ENCODE data around the gene TRIM29. TPM values are rescaled to one million over a fixed set of nuclear protein-coding genes. Genes with fewer than 3 reads are reported as not detected.
A peak's percentile ranks its signal among the peaks of the same experiment; 100 is the strongest.

Gene TRIM29
- total and polyA plus RNA-seq, 9 donors, result 0.11 to 5.9 (median 1.4) TPM; not detected in 1

GRCh38 chr11:120062561-120062930, 75.4 kb downstream of the TRIM29 start:
- no peak overlapping the region for H3K27ac ChIP-seq
- WGBS, 3 donors, result 33 to 49% (median 34%) methylated on average over 7 of the region's 7 CpGs
- H3K9me3 ChIP-seq, result no peaks in the 10 kb centered on the region

GRCh38 chr11:120061761-120062560, 76.0 kb downstream of the TRIM29 start:
- Histone ChIP-seq H3K36me3 (no peaks in the 10 kb centered on the region), H3K4me1 (ENCODE audit: insufficient read depth) (no peaks in the 10 kb centered on the region), H3K9me3 (no peaks in the 10 kb centered on the region), H3K27me3 (no peaks in the 10 kb centered on the region), H3K4me3 (no peak overlapping the region), H3K27ac (no peak overlapping the region)
- 40 to 43% (median 41%) methylated on average over 28 of the region's 28 CpGs for WGBS, 3 donors
- TF ChIP-seq POLR2A (IDR thresholded peaks at IDR 0.05) (no peak), EP300 (IDR thresholded peaks at IDR 0.05) (no peak)
- intact Hi-C loops (cut with DNase I), result no loop called here
- peak in 2 of 5 donors; percentile 23 to 43 for DNase-seq

More at GRCh38 chr11:120062561-120062930, 75.4 kb downstream of the TRIM29 start:
- TF ChIP-seq POLR2A (IDR thresholded peaks at IDR 0.05), result no peak
- Histone ChIP-seq H3K4me1 (ENCODE audit: insufficient read depth) (no peaks in the 10 kb centered on the region), H3K36me3 (no peaks in the 10 kb centered on the region), H3K27me3 (no peaks in the 10 kb centered on the region), H3K4me3 (no peak overlapping the region)
- DNase-seq, result no peak
- intact Hi-C loops (cut with DNase I), result no loop called here

Other genes starting within 250 kb of the TRIM29 start
- 100 to 1,000 TPM in 2 of 7 donors, 10 to 100 TPM in 5; 26.6 to 170 (median 66.5) TPM for gene OAF, start 72.9 kb upstream of the TRIM29 start, total RNA-seq
- gene OAF, start 72.9 kb upstream of the TRIM29 start, polyA plus RNA-seq, result 10 to 100 TPM; 38.1 to 44.1 TPM
- 1 to 10 TPM in 1 of 7 donors, under 1 TPM in 4, not detected in 2; 0.20 to 1.0 (median 0.23) TPM for gene POU2F3, start 102.0 kb upstream of the TRIM29 start, total RNA-seq
- gene POU2F3, start 102.0 kb upstream of the TRIM29 start, polyA plus RNA-seq, result under 1 TPM; 0.05 to 0.08 TPM
- gene TLCD5, start 187.2 kb upstream of the TRIM29 start, total RNA-seq, result 10 to 100 TPM in 1 of 7 donors, 1 to 10 TPM in 6; 4.0 to 13.2 (median 8.2) TPM
- gene TLCD5, start 187.2 kb upstream of the TRIM29 start, polyA plus RNA-seq, result 1 to 10 TPM; 5.0 to 9.1 TPM
- 10 to 100 TPM; 66.0 to 92.9 (median 81.6) TPM for gene ARHGEF12, start 198.3 kb upstream of the TRIM29 start, total RNA-seq
- 10 to 100 TPM; 22.1 to 45.7 TPM for gene ARHGEF12, start 198.3 kb upstream of the TRIM29 start, polyA plus RNA-seq

All from ovary (tissue), 9 donors.